ENCODE results near the gene ABCA1. TPM values are rescaled to one million over a fixed set of nuclear protein-coding genes. Genes with fewer than 3 reads are reported as not detected.
A peak's percentile ranks its signal among the peaks of the same experiment; 100 is the strongest.
"Not testable (repeated sequence)": the region's sequence is repeated elsewhere in the genome, so short reads cannot be mapped to it uniquely, and the experiment has no call there.

Gene ABCA1
- polyA plus RNA-seq (ENCODE audit: insufficient read depth in 1 of 5, insufficient read length in 5 of 5, low replicate concordance in 1 of 5): 10 to 100 TPM in 4 of 5 donors, 1 to 10 TPM in 1; 8.6 to 19.4 (median 17.2) TPM
- long read RNA-seq, donor 1: 0 reads
- long read RNA-seq, donor 2: 0 reads
- long read RNA-seq, donor 3: 0 reads
- long read RNA-seq, donor 4: 0 reads
- long read RNA-seq, donor 5: 0 reads
- long read RNA-seq, donor 6: 0 reads
- long read RNA-seq, donor 7: 0 reads
- long read RNA-seq, donor 8: 0 reads

- peak; percentile 87 to 88 for DNase-seq
Measured at GRCh38 chr9:104927912-104928740, at the start of gene ABCA1. TSS of gene ABCA1 (minus strand) at chr9:104928155. CDS start at chr9:104903679, 24,476 bp downstream.

- DNase-seq: no peak
Measured at GRCh38 chr9:104977580-104977979, 49.6 kb upstream of the ABCA1 start.

- DNase-seq: no peak
Measured at GRCh38 chr9:104977168-104977567, 49.2 kb upstream of the ABCA1 start.

- DNase-seq: not testable (repeated sequence)
Measured at GRCh38 chr9:104975966-104976595, 48.1 kb upstream of the ABCA1 start.

GRCh38 chr9:104974053-104974962, 46.4 kb upstream of the ABCA1 start:
- no peak for DNase-seq

GRCh38 chr9:104972242-104972866, 44.4 kb upstream of the ABCA1 start:
- DNase-seq: no peak

- DNase-seq: no peak
Measured at GRCh38 chr9:104971511-104971910, 43.6 kb upstream of the ABCA1 start.

GRCh38 chr9:104970271-104970987, 42.5 kb upstream of the ABCA1 start:
- DNase-seq: no peak

- no peak for DNase-seq
Measured at GRCh38 chr9:104969116-104969515, 41.2 kb upstream of the ABCA1 start.

GRCh38 chr9:104968025-104968982, 40.3 kb upstream of the ABCA1 start:
- DNase-seq: peak; percentile 92 to 94

GRCh38 chr9:104963076-104963475, 35.1 kb upstream of the ABCA1 start:
- no peak for DNase-seq

- no peak for DNase-seq
Measured at GRCh38 chr9:104961701-104962359, 33.9 kb upstream of the ABCA1 start.

GRCh38 chr9:104961238-104961637, 33.3 kb upstream of the ABCA1 start:
- DNase-seq: no peak

- no peak for DNase-seq
Measured at GRCh38 chr9:104960662-104961061, 32.7 kb upstream of the ABCA1 start.

GRCh38 chr9:104958751-104959150, 30.8 kb upstream of the ABCA1 start:
- DNase-seq: no peak

- not testable (repeated sequence) for DNase-seq
Measured at GRCh38 chr9:104958006-104958405, 30.1 kb upstream of the ABCA1 start.

- no peak for DNase-seq
Measured at GRCh38 chr9:104951487-104951886, 23.5 kb upstream of the ABCA1 start.

- no peak for DNase-seq
Measured at GRCh38 chr9:104950838-104951237, 22.9 kb upstream of the ABCA1 start.

GRCh38 chr9:104948277-104948676, 20.3 kb upstream of the ABCA1 start:
- DNase-seq: no peak

Data from right lung (tissue), 10 donors.